ENCODE results near the gene AMFR. TPM values are rescaled to one million over a fixed set of nuclear protein-coding genes. Genes with fewer than 3 reads are reported as not detected.

Gene AMFR
- total and polyA plus RNA-seq, 2 of the 8 experiments (the other 6 are each of a cell fraction or from before 2014, with no cell fraction given) = 18.6 to 21.7 TPM

DNA sequence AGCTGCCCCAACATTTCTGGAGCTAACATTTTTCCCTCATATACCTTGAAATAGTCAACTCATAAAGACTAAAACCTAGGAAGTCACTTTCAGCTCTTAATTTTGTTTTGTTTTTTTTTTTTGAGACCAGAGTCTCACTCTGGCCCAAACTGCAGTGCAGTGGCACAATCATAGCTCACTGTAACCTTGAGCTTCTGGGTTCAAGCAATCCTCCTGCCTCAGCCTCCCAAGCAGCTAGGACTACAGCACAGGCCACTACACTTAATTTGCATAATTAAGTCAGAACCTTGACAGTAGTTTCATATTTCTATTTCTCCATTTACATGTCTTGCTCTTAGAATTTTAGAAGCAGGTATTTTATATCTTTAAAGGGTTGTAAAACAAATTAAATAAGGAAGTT is 4.7 kb downstream of the AMFR start:
- Histone ChIP-seq H3K4me2 (ENCODE audit: insufficient read depth in 1 of 2, low read depth in 2 of 2, low read length in 2 of 2) (no peak overlapping the region), H3K79me1 (ENCODE audit: low read depth, low read length) (no peaks in the 10 kb centered on the region), H2BK20ac (ENCODE audit: low read length) (no peak overlapping the region), H3K36me3 (ENCODE audit: control insufficient read depth in 2 of 4, insufficient read depth in 4 of 4, low read length in 3 of 4) (no peaks in the 10 kb centered on the region), H3K56ac (replicated peaks; ENCODE audit: insufficient read length, low read depth, low read length) (no peak overlapping the region), H4K20me1 (replicated peaks in 1 of 2; ENCODE audit: control insufficient read depth in 1 of 2, insufficient read depth in 2 of 2, low read length in 2 of 2) (peaks cover 2 to 4% of the 10 kb centered on the region in 2 experiments), H2BK5ac (ENCODE audit: low read depth, low read length) (no peak overlapping the region), H2BK12ac (ENCODE audit: low read depth, low read length) (no peak overlapping the region), H3K4me1 (replicated peaks in 1 of 4; ENCODE audit: control insufficient read depth in 3 of 4, insufficient read depth in 4 of 4, low read length in 3 of 4) (peaks cover 0 to 12% (median 8%) of the 10 kb centered on the region in 4 experiments; a peak in 6 of 7 replicates), H2AK5ac (ENCODE audit: low read depth, low read length) (no peak overlapping the region), H4K5ac (ENCODE audit: insufficient read length, low read depth, low read length) (no peak overlapping the region), H2AFZ (ENCODE audit: low read length) (no peak overlapping the region), H3K18ac (ENCODE audit: extremely low read depth, low read length) (no peak overlapping the region), H3K9me3 (ENCODE audit: insufficient read depth in 2 of 2, low read depth in 1 of 2, low read length in 1 of 2) (no peaks in the 10 kb centered on the region), H2BK120ac (replicated peaks; ENCODE audit: low read depth, low read length) (no peak overlapping the region), H3K4ac (replicated peaks; ENCODE audit: insufficient read length, low read depth, low read length) (no peak overlapping the region), H3K9ac (replicated peaks in 1 of 4; ENCODE audit: extremely low read depth in 1 of 4, low read depth in 3 of 4, low read length in 3 of 4) (no peak overlapping the region), H3K14ac (ENCODE audit: insufficient read length) (no peak overlapping the region), H4K8ac (ENCODE audit: extremely low read depth, insufficient read depth, low read length) (no peak overlapping the region), H3K4me3 (ENCODE audit: extremely low read depth in 1 of 4, insufficient read depth in 2 of 4, low read depth in 3 of 4, low read length in 4 of 4) (no peak overlapping the region), H3K23me2 (ENCODE audit: low read depth, low read length) (peaks cover 7% of the 10 kb centered on the region; the same call in 1 of the 2 replicates), H3K79me2 (ENCODE audit: control insufficient read depth in 1 of 2, insufficient read depth in 2 of 2, low read length in 2 of 2) (peaks cover 0 to 26% of the 10 kb centered on the region in 2 experiments; a peak in 1 of 4 replicates), H3K27me3 (replicated peaks in 1 of 4; ENCODE audit: control insufficient read depth in 3 of 4, extremely low read depth in 1 of 4, insufficient read depth in 3 of 4, low read length in 3 of 4) (peaks cover 0 to 6% (median 3%) of the 10 kb centered on the region in 4 experiments; a peak in 3 of 7 replicates), H2BK15ac (ENCODE audit: low read length) (no peak overlapping the region), H3K23ac (ENCODE audit: insufficient read length) (no peak overlapping the region), H4K91ac (replicated peaks; ENCODE audit: insufficient read length, low read length) (no peak overlapping the region), H3K27ac (ENCODE audit: low read depth, low read length) (no peak overlapping the region)
- no peak for FAIRE-seq
- DNase-seq (ENCODE audit: low read depth in 1 of 2, low spot score in 2 of 2) = no peak
- POLR2A ChIA-PET (ENCODE audit: partially characterized antibody) = no interaction called here
- CTCF ChIA-PET (ENCODE audit: partially characterized antibody) = no interaction called here
- TF ChIP-seq SIRT6 (IDR thresholded peaks at IDR 0.05; ENCODE audit: low read length) (no peak), YY1 (IDR thresholded peaks at IDR 0.05; ENCODE audit: low read depth, low read length) (no peak), CBX5 (IDR thresholded peaks at IDR 0.05; ENCODE audit: low read depth, low read length) (no peak), USF2 (IDR thresholded peaks at IDR 0.05; ENCODE audit: low read length) (no peak), GABPA (IDR thresholded peaks at IDR 0.05; ENCODE audit: borderline replicate concordance, insufficient read depth, low read length) (no peak), TCF12 (IDR thresholded peaks at IDR 0.05; ENCODE audit: low read depth, low read length) (no peak), TAF7 (optimal IDR thresholded peaks at IDR 0.05; ENCODE audit: borderline replicate concordance, low read depth, low read length) (no peak), CHD2 (IDR thresholded peaks at IDR 0.05; ENCODE audit: low read length) (no peak), FOSL1 (IDR thresholded peaks at IDR 0.05; ENCODE audit: insufficient read depth, low read depth, low read length) (no peak), PHF8 (conservative IDR thresholded peaks at IDR 0.05; ENCODE audit: low read depth, low read length) (no peak), POLR2A (IDR thresholded peaks at IDR 0.05; ENCODE audit: control extremely low read depth in 1 of 2, low read depth in 2 of 2, low read length in 2 of 2) (no peak), SP1 (IDR thresholded peaks at IDR 0.05; ENCODE audit: low read depth, low read length) (no peak), EZH2 (IDR thresholded peaks at IDR 0.05; ENCODE audit: low read depth, low read length, severe bottlenecking) (no peak), SAP30 (IDR thresholded peaks at IDR 0.05; ENCODE audit: insufficient read depth, insufficient replicate concordance, low read length) (no peak), HDAC2 (IDR thresholded peaks at IDR 0.05; ENCODE audit: borderline replicate concordance in 1 of 2, low read depth in 2 of 2, low read length in 2 of 2) (no peak)
